Prostate gland (tissue), 2 donors: ENCODE measurements around the gene JAKMIP1.

ENCODE experiments used
- POLR2A ChIP-seq: fragments of 450-650 bp; IDR thresholded peaks from one replicate; pipeline ENCODE4 v1.6.1; 2016; ENCODE audit warnings: antibody characterized with exemption, mild to moderate bottlenecking
- TF ChIP-seq, protein P1 (sequence below), 4 experiments: fragments of 200-600 bp in 2 of 4; fragments of 450-650 bp in 2 of 4; sonication (generic) in 2 of 4; IDR thresholded peaks; 1 replicate in 3 of 4; 2 replicates in 1 of 4; pipeline ENCODE4 v1.5.1; 2016 to 2019; ENCODE audit warnings: antibody characterized with exemption in 4 of 4, mild to moderate bottlenecking in 2 of 4, moderate library complexity in 2 of 4

DNA sequence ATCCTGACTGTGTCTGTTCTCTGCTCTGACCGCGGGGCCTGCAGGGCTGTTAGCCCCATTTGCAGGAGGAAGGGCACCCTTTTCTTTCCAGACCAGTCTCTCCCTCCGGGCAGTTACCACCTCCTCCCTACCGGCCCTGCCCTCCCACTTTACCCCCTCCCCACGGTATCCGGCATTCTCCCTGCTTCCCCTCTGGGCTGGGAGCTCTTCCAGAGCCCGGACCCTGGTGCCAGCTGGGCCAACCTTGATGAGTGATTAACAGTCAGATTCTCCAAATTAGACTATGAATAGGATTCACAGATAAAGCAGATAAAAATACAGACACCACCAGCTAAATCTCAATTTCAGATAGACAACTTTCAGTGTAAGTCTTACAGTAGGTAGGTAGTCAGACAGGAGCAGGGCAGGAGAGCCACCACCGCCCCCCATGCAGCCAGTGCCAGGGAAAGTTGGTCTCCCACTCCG, 45.9 kb upstream of the JAKMIP1 start:
- TF ChIP-seq, protein P1, sequence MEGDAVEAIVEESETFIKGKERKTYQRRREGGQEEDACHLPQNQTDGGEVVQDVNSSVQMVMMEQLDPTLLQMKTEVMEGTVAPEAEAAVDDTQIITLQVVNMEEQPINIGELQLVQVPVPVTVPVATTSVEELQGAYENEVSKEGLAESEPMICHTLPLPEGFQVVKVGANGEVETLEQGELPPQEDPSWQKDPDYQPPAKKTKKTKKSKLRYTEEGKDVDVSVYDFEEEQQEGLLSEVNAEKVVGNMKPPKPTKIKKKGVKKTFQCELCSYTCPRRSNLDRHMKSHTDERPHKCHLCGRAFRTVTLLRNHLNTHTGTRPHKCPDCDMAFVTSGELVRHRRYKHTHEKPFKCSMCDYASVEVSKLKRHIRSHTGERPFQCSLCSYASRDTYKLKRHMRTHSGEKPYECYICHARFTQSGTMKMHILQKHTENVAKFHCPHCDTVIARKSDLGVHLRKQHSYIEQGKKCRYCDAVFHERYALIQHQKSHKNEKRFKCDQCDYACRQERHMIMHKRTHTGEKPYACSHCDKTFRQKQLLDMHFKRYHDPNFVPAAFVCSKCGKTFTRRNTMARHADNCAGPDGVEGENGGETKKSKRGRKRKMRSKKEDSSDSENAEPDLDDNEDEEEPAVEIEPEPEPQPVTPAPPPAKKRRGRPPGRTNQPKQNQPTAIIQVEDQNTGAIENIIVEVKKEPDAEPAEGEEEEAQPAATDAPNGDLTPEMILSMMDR (IDR thresholded peaks at IDR 0.05), result no peak
- no peak for TF ChIP-seq POLR2A
